Fibroblast of lung (primary cell): ENCODE measurements around the gene AMMECR1.
"Not testable (repeated sequence)": the region's sequence is repeated elsewhere in the genome, so short reads cannot be mapped to it uniquely, and the experiment has no call there.

Experiments
- CTCF ChIP-seq, 2 donors: IDR thresholded peaks in 1 of 2; conservative IDR thresholded peaks in 1 of 2; 1 replicate in 1 of 2; 2 replicates in 1 of 2; pipeline ENCODE4 v1.5.1; 2011 to 2012; ENCODE audit warnings: low read length in 2 of 2, control low read depth in 1 of 2, inconsistent platforms in 1 of 2, low read depth in 1 of 2, mild to moderate bottlenecking in 1 of 2
- EZH2 ChIP-seq: IDR thresholded peaks from 2 replicates; pipeline ENCODE4 v1.5.1; 2012; ENCODE audit warnings: low read length, control low read depth, mild to moderate bottlenecking; ENCODE audit errors: missing control alignments

- not testable (repeated sequence) for TF ChIP-seq CTCF (conservative IDR thresholded peaks at IDR 0.05 in 1 of 2, IDR thresholded peaks at IDR 0.05 in 1 of 2; ENCODE audit: low read depth in 1 of 2, low read length in 2 of 2); EZH2
These were observed 88.3 kb downstream of the AMMECR1 start for GRCh38 chrX:110229497-110230111.
